ENCODE results near the gene HMGN2. TPM values are rescaled to one million over a fixed set of nuclear protein-coding genes. Genes with fewer than 3 reads are reported as not detected.

The HMGN2 gene
- total RNA-seq, 1 donor from 2014 or later, result 528 TPM

Other genes with a start within 250 kb of the HMGN2 start
- 39.3 and 40.8 TPM in 2 replicates for gene CEP85, start 238.2 kb upstream of the HMGN2 start, total RNA-seq
- 463 and 474 TPM in 2 replicates for gene SH3BGRL3, start 192.4 kb upstream of the HMGN2 start, total RNA-seq
- gene UBXN11, start 165.8 kb upstream of the HMGN2 start, total RNA-seq, result 17.1 and 19.0 TPM in 2 replicates
- gene CD52, start 154.5 kb upstream of the HMGN2 start, total RNA-seq, result 295 and 297 TPM in 2 replicates
- gene CRYBG2, start 118.3 kb upstream of the HMGN2 start, total RNA-seq, result 1.1 and 1.4 TPM in 2 replicates
- not detected in 2 replicates for gene ZNF683, start 99.7 kb upstream of the HMGN2 start, total RNA-seq
- not detected in 2 replicates for gene LIN28A, start 61.6 kb upstream of the HMGN2 start, total RNA-seq
- 57.0 and 60.2 TPM in 2 replicates for gene DHDDS, start 40.1 kb upstream of the HMGN2 start, total RNA-seq
- 264 and 277 TPM in 2 replicates for gene RPS6KA1, start 57.3 kb downstream of the HMGN2 start, total RNA-seq
- 111 and 117 TPM in 2 replicates for gene ARID1A, start 223.6 kb downstream of the HMGN2 start, total RNA-seq